Hippocampal formation (tissue), 2 donors: ENCODE data around the gene MED13L.

Experiments
- DNase-seq, 2 donors: peaks; one replicate each; lab custom pipeline; 2025; lab: John Stamatoyannopoulos, UW

The MED13L gene

DNA sequence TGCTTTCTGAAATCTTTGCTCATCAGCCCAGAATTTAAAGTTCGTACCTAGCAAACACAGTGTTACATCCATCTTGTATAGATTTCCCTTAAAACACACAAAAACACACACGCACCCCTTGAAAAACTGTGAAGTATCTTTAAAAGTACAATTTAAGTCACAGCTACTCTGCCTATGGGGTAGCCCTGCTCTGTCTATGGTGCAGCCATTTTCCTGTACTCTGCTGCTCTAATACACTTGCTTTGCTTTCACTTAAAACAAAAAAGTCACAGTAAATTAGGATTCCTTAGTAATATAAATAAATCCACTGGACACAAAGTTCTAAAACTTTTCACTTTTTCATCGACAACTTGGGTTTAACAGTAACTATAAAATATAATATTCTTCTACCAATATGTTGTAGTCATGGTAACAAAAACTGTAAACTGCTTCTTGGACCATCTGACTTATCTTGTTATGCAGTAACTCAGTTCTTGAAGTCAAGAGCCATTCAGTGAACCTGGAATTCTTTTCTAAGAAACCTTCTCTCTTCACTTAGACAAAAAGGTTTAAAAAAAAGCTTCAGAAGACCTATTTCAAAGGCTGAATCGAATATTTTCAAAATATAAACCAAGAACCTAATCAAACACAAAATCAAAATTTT lies 63.5 kb downstream of the MED13L start:
- DNase-seq = no peak

DNA sequence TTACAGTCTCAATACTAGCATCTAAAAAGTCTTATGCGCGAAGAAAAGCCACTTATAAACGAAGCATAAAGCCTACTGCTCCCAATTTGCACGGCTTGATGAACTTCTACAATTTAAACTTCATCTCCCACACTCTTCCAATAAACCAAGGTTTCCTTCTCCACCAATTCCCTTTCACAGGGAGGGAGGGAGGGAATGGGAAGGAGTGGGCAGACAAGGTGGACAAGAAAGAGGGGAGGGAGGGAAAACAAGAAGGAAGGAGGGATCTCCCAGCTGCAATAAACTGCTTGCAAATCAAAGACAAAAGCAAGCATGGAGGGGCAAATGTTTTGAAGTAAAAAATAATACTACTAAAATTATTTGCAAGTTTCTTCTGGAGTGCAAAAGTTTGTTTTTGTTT lies 64.5 kb downstream of the MED13L start:
- DNase-seq = no peak

DNA sequence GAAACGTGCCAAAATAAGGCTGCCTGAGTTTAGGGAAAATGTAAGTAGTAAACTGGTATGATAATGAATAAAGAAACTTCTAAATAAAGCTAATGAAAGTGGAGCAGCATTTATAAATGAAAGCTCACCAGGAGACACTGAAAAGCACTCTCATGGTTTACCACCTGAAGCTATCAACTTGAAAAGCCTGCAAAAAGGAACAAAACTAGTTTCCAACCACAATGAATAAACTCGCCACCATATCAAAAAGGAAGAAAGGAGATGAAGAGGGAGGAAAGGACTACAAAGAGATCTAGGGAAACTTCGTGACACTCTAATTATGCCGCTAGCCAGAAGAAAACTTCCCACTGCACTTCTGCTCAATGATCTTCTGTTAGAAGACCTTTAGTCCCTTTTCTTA lies 66.7 kb downstream of the MED13L start:
- DNase-seq = no peak

DNA sequence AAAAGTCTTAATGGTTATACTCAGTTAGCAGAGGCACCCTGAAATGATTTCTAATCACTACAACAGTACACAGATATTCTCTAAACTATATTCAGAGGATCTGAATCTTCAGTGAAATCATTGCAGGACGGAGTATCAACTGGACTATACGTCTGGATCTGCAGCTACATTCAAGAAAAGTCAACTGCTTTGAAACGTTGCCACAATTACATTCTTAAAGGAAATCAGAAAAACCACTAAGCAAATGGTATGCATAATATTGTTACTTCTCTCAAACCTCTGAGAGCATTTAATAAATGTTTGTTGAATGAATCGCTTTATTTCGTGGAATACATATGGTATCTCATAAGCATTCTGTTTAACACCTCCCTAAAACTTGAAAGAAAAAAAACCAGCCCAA lies 67.4 kb downstream of the MED13L start:
- no peak for DNase-seq

DNA sequence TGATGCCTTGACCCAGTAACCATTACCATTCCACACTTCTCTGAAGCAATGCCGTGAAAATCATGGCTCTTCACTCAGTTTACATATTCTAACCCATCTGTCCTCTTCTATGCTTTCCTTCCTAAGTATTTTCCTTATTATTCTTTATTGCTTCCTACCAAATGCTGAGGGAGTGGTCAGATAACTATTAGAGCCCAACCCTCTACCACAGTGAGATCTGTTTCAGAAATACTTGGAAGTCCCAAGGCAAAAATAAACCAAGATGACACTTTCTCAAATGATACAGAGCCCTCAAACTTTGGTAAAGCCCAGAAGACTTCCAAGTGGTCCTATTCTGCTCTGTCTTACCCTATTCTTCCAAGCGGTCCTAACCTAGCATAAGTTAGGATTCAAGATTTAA lies 68.0 kb downstream of the MED13L start:
- no peak for DNase-seq

DNA sequence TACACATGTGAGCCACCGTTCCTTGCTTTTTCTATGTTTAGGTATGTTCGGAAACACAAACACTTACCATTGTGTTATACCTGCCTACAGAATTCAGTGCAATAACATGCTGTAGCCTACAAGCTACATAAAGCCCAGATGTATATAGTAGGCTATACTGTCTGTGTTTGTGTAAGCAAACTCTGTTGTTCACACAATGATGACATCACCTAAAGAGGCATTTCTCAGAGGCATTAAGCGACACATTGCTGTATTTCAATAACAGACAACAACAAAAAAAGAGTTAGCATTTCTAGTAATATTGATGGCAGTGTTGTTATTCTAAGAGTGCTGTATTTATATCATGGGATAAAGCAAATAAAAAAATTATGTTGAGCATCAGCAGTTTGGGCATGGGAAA lies 70.2 kb downstream of the MED13L start:
- DNase-seq = no peak

DNA sequence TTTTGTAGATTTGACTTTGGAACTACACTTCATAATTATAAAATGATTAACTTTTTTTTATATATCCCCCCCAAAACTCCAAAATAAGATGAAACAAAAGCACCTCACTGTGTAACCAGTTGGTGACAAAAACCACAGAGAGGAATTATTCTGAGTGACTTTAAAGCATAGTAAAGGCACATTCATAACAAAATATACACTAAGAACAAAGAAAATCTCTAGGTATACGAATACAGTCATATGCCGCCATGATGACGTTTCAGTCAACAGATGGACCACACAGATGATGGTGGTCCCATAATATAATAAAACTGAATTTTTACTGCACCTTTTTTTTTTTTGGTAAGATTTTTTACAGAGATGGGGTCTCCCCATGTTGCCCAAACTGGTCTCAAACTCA lies 70.7 kb downstream of the MED13L start:
- DNase-seq = no peak

DNA sequence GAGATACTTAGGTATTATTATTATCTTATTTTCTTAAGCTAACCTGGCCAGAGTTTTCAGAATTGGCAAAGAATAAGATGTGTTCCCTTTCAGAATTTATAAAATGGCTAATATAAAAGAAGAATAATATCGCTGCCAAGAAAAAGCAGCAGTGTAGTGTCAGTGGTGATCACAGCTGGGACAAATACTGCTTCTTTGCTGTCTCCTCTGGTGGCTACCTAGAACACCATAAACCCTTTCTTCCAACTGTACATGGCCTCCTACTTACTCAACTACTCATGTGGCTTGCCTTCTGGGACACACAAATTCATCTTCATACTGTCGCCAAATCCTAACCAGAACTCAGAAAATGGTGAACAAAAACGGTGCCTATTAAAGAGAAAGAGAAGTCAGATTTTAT lies 72.7 kb downstream of the MED13L start:
- DNase-seq = no peak

DNA sequence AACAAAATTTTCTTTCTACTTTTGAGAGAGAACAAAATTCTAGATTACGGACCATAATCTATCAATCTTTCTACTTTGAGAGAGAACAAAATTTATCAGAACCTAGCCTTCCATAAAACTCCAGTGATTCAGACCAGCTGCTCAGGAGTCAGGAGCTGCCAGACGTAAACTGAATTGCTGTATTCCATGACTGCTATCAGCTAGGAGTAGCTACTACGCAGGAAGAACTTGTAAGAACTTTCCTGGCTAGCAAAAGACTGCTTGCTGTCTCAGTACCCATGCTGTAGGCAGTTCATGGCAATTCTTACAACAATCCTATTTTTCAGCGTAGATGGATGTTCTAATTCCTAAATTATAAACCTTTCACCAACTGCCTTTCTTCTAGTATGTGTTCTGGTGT lies 73.3 kb downstream of the MED13L start:
- no peak for DNase-seq

DNA sequence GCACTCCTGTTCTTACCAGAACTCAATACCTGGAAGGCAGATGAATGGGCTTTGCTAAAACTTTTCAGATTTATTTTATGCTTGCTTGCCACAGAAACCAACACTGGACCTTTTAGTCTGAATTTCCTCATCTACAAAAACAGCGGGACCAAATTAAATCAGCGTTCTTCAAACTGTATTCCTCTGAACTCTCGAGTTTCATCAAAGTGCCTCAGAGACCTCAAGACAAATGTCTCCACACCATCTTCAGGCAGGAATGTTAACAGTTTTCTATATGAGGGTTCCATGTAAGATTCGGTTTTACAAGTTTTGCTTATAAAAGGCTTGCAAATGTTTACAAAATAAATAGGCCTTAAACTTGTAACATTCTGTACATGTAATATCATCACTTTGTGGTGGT lies 74.6 kb downstream of the MED13L start:
- DNase-seq = no peak

DNA sequence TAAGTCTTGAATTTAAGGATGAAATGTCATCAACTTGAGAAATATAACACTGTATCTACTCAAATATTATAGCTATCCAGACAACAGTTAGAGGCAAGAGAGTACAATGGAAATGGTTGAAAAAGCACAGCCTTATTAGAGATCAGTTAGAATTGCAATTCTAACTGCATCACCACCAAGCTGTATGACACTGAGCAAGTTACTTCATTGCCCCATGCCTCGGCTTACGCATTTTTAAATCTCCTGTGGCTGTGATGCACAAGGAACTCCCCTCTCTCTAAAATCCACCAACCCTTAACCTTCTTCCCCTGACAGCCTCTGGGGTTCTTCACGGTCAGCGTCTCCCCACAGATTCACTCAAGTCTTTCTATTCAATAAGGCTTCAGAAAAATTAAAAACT lies 75.1 kb downstream of the MED13L start:
- DNase-seq = no peak

DNA sequence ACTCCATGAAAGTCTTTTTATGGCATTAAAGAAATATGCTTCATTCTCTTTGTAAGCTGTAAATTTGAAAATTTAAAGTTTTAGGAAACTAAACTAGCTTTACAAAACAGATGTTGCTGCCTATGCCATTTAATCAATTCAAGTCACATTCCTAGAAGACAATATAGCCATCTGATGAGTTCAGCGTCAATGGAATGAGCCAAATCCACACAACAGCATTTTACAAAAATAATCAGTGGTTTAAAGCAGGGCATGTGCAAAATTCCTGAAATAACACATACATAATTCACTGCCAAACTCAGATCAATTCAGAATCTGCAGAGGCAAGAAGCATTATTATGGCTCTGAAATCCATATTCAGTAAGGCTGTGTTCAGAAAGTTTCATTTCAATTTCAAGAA lies 75.6 kb downstream of the MED13L start:
- DNase-seq = no peak

DNA sequence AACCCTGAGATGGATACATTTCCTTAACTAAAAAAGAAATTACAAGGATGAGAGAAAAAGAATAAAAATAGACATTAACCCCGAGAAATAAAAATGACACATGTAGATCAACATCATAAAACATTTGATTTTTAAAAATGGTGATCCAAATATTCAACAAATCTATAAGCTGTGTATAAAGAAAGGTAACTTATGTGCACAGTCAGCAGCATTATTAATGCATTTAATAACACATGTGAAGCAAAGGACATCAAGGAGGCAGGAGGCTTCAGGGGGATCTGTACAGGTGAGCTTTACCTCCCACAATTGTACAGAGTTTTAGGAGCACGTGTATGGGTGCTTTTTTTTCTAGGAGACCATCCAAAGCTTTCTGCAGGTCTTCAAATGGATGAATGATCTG lies 76.1 kb downstream of the MED13L start:
- no peak for DNase-seq

DNA sequence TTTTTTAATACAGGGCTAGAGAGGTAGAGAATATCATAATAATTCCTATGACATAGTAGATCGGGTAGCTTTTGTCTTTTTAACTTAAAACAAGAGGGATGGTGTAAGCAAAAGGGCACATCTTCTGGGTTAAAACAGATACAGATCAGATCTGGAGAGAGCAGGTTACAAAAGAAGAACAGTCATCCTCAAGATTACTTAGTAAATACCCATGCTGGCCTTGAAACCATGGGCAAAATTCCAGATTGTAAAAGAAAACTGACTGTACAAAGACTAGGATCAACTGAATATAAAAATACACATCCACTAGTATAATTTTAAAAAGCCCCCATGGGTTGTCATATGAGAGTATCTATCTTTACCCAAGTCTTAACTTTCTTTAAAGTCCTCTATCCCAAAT lies 76.7 kb downstream of the MED13L start:
- DNase-seq = no peak

DNA sequence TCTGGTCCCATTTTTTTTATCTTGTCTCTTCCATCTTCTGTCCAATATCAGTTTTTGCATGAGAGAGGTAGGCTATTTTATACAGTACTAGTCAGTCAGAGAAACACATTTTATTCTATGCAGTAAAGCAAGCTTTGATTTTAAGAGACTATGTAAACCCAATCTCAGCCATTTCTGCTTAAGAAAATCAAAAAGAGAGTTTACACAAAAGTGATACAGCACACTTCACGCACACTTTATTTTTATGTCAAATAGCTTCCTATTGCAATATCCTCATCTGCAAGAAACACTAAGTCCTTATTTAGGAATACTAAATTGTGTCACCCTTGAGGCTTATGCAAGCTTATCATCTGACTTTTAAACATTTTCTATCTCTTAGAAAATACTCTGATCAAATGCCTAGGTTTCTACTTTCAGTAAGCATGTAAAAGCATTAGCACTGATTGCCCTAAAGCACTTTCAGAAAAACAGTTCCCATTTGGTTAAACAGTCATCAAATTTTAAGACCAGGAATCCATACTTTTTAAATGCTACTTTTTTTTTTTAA lies 78.3 kb downstream of the MED13L start:
- DNase-seq = no peak

DNA sequence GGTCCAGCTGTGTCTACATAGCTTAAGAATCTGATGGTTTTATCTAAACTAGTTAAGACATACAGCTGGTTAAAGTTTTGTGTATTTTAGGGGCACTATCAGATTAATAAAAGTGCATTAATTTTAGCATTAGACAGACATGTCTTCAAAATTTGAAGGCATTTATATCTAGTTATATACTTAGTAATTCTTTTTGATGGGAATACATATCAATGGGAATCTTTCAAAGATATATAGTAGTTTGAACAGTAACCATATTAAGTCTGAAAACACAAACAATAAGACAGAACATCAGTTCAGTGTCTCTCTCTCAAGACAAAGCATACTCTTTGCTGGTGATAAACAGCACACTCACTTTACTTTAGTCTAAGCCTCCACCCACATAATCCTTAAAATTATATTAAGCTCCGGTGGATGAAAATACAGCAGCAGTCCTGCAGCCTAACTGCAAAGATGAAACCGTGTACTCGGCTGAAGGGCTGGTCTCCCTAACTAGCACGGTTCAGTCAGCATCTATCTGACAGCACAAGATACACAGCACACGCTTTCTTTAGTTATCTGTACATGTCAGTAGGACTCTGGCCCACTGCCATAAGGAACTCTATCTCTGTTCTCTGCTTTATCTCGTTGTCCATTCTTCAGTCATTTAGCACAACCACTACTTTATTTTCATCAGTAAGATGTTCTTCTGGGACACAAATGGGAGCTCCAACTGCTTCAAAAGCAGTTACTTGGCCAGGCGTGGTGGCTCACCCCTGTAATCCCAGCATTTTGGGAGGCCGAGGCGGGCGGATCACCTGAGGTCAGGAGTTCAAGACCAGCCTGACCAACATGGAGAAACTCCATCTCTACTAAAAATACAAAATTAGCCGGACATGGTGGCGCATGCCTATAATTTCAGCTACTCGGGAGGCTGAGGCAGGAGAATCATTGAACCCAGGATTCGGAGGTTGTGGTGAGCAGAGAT lies 80.5 kb downstream of the MED13L start:
- no peak for DNase-seq

DNA sequence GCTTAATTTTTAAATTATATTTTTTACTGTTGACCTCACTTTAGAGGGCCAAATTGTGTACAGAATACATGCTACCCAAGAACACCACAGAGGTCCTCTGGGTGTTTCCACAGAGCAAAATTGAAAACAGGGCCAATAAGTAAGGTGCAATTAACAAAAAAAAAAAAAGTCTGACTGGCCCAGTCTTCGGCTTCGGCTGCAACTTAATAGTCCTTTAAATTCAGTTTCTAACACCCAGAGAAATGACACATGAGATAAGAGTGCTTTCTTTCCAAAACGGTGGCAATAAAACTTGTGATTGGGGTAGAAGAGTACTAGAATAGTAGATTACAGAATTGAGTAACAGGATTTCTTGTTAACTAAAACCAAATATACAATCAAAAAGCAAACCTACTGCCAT lies 81.3 kb downstream of the MED13L start:
- no peak for DNase-seq

DNA sequence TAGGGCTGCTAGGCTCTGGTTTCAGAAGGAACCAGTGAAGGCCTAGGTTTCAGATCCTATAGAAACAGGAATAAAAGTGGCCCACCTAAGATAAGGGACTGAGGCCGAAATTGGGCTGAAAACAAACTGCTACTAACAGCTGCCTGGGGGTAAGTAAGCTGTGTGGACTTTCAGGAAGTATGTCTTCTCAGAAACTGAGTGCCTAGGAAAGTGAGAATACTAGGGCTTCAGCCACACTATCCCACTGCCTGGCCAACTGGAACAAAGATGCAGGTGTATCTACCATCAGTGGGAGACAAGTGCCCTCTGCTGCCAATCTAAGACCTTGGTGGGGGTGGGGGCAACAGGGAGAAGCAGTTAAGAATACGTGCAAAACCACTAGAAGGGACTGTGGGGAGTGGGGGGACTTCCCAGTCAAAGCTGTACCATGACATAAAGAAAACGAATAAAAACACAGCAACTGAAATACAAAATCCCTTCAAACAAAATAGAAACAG lies 82.5 kb downstream of the MED13L start:
- DNase-seq = no peak

DNA sequence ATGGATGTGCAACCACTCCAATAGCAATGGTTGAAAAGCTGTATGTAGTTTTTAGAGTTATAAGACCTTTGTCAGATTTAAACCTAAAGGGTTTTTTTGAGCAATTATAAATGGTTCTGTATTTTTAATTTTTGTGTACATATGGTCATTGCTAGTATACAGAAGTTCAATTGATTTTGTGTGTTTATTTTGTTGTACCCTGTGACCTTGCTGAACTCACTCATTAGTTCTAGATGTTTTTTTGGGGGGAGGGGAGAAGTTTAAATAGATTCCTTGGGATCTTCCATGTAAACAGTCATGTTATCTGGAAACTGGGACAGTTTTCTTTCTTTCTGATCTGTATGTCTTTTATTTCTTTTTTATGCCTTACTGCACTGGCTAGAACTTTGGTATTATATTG lies 87.8 kb downstream of the MED13L start:
- DNase-seq = no peak

DNA sequence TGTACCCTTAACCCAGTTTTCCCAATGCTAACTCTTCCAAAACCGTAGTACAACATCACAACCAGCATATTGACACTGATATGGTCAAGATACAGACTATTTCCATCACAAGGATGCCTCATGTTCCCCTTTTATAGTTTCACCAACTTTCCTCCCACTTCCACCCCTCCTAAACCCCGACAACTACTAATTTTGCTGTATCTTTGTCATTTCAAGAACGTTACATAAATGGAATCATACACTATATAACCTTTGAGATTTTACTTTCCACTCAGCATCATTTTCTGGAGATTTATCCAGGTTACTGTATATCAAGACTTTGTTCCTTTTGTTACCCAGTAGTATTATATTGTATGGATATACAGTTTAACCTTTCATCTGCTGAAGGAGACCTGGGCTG lies 88.9 kb downstream of the MED13L start:
- no peak for DNase-seq

DNA sequence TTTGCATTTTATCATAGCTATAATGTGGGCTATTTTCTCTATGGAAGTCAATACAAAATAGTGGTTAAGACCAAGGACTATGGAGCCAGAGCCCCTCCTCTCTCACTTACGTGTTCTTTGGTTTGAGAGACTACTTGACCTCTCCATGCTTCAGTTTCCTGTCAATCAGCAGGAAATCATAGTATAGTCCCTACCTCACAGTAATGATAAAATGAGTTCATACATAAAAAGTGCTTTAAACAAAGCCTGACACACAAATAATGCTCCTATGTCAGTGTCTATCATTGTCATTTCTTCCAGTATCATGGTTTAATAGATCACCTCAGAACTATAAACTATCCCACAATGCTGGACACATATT lies 90.4 kb downstream of the MED13L start:
- DNase-seq = no peak

DNA sequence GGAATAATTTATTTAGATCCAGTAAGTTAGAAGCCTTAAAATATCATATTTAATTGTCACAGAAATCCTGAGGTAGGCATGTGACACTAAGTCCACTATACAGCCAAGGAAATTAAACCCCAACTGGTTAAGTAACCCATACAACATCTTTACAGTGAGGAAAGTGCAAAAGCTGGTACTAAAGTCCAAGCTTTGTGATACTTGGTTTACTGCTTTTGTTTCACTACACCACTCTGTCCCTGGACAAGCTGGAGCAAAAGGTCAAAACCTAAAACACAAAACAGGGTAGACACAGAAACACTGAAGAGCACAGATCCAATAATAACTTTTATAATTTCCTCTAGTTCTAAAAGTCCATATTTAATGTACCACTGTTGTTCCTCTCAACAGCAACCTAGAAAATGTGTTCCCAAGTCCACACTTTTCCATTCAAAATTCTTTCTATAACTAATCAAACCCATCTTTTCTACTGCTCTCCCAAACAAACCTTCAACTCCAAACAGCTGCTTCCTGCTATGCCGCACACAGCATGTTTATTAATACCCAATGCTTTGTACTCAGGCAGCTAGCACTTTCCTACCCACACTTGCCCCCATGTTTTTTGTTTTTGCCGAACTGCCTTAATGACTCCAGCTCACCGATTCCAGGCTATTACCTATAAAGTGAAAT lies 90.9 kb downstream of the MED13L start:
- DNase-seq = no peak

DNA sequence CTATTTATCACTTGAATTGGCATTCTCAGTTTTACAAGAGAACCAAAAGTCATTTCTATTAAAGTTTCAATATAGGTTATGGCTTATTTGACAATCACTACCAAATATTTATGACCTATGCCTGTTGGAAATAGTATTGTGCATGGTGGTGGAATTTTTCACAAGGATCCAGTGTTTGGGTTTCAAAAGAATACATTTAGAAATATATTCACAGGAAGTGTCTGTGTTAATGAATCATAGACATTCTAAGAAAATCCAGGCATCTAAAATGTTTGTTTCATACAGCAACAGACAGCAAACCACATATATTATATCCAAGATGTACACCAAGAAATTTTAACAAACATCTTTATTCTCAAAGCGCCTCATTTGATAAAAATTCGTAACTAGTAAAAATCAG lies 92.7 kb downstream of the MED13L start:
- DNase-seq = no peak
